ENCODE measurements around the gene KCNA1.

GRCh38 chr12:4908684-4909409 lies 858 bp upstream of the KCNA1 start:
- TF ChIP-seq CTCF (IDR thresholded peaks at IDR 0.05): no peak
- TF ChIP-seq POLR2A (IDR thresholded peaks at IDR 0.05): no peak
